ENCODE data around the gene TSPAN5.

- TF ChIP-seq CTCF (IDR thresholded peaks at IDR 0.05) (no peak), POLR2A (IDR thresholded peaks at IDR 0.05) (no peak), POLR2AphosphoS5 (IDR thresholded peaks at IDR 0.05) (no peak)
Measured at GRCh38 chr4:98645527-98645926, 12.9 kb downstream of the TSPAN5 start.

All from prostate gland (tissue), 2 donors.